PC-9 (cell line): ENCODE results near the gene PCLO. TPM values are rescaled to one million over a fixed set of nuclear protein-coding genes. Genes with fewer than 3 reads are reported as not detected.
"Not testable (repeated sequence)": the region's sequence is repeated elsewhere in the genome, so short reads cannot be mapped to it uniquely, and the experiment has no call there.

Experiments used
- BruUV-seq: library from RNA; stranded (reverse); fragments of 400-500 nt; replicated peaks from 2 replicates; lab custom pipeline; 2021; lab: Mats Ljungman, UMichigan
- CTCF ChIA-PET: fragments of 300-600 bp; sonication (Branson Sonifier 250); formaldehyde crosslinking; loops from one replicate; lab custom pipeline; 2022; ENCODE audit warnings: antibody characterized with exemption; lab: Charles Lee
- POLR2A ChIA-PET: fragments of 300-600 bp; sonication (Branson Sonifier 250); formaldehyde crosslinking; loops from one replicate; lab custom pipeline; 2022; ENCODE audit warnings: antibody characterized with exemption; ENCODE audit not compliant: unreplicated experiment; lab: Charles Lee
- DNase-seq, 2 experiments: peaks; one replicate each; pipeline versions ENCODE4 v3.0.0 to v3.0.0-alpha.2; 2015 to 2022; ENCODE audit warnings: mixed read lengths in 1 of 2
- H2AFZ ChIP-seq: fragments of 200-600 bp; sonication (generic); 2 replicates; pipeline ENCODE4 v1.8.1; 2017; ENCODE audit warnings: antibody characterized with exemption
- H3F3A ChIP-seq: fragments of 200-600 bp; sonication (generic); 2 replicates; pipeline ENCODE4 v1.8.1; 2017; ENCODE audit warnings: antibody characterized with exemption, mild to moderate bottlenecking, low read depth; ENCODE audit not compliant: insufficient read depth
- H3K27ac ChIP-seq: fragments of 200-600 bp; sonication (generic); 2 replicates; pipeline ENCODE4 v1.6.1; 2016; ENCODE audit warnings: mixed run types
- H3K27me3 ChIP-seq: fragments of 200-600 bp; sonication (generic); 2 replicates; pipeline ENCODE4 v1.6.1; 2016; ENCODE audit warnings: low read depth, mixed run types; ENCODE audit not compliant: insufficient read depth
- H3K36me3 ChIP-seq: fragments of 200-600 bp; sonication (generic); 2 replicates; pipeline ENCODE4 v1.6.1; 2016; ENCODE audit warnings: low read depth, mixed run types
- H3K4me1 ChIP-seq: fragments of 200-600 bp; sonication (generic); replicated peaks from 2 replicates; pipeline ENCODE4 v1.6.1; 2016; ENCODE audit warnings: mixed run types; ENCODE audit not compliant: insufficient read depth
- H3K4me2 ChIP-seq: fragments of 200-600 bp; sonication (generic); 2 replicates; pipeline ENCODE4 v1.6.1; 2017; ENCODE audit warnings: mixed run types
- H3K4me3 ChIP-seq: fragments of 200-600 bp; sonication (generic); 2 replicates; pipeline ENCODE4 v1.6.1; 2016; ENCODE audit warnings: mixed run types
- H3K79me2 ChIP-seq: fragments of 200-600 bp; sonication (generic); 2 replicates; pipeline ENCODE4 v1.6.1; 2017; ENCODE audit warnings: low read depth, mixed run types
- H3K9me2 ChIP-seq: fragments of 200-600 bp; sonication (generic); 2 replicates; pipeline ENCODE4 v1.8.1; 2017; ENCODE audit warnings: mild to moderate bottlenecking; ENCODE audit not compliant: insufficient read depth
- H3K9me3 ChIP-seq: fragments of 200-600 bp; sonication (generic); 2 replicates; pipeline ENCODE4 v1.8.1; 2016; ENCODE audit warnings: low read depth; ENCODE audit not compliant: insufficient read depth
- H4K20me1 ChIP-seq: fragments of 200-600 bp; sonication (generic); 2 replicates; pipeline ENCODE4 v1.8.1; 2017; ENCODE audit not compliant: insufficient read depth
- EZH2 ChIP-seq: fragments of 200-600 bp; sonication (generic); IDR thresholded peaks from 2 replicates; pipeline ENCODE4 v1.8.0; 2017; ENCODE audit warnings: antibody characterized with exemption, low read depth
- intact Hi-C: fragments of 100-400 bp; cut with micrococcal nuclease; formaldehyde crosslinking; loops from one replicate; pipeline ENCODE4 v1.10.0; 2022; ENCODE audit not compliant: unreplicated experiment
- total RNA-seq: library from RNA; stranded (reverse); gene quantifications from 2 replicates; pipeline ENCODE4 v1.2.3, GENCODE V29; 2021
- TF ChIP-seq, protein P1 (sequence below): fragments of 200-600 bp; sonication (generic); conservative IDR thresholded peaks from 2 replicates; pipeline ENCODE4 v1.6.1; 2017; ENCODE audit warnings: mixed run types, antibody characterized with exemption, mild to moderate bottlenecking, moderate library complexity

Gene PCLO
- total RNA-seq, 1 experiment from 2014 or later = 4.0 TPM

DNA sequence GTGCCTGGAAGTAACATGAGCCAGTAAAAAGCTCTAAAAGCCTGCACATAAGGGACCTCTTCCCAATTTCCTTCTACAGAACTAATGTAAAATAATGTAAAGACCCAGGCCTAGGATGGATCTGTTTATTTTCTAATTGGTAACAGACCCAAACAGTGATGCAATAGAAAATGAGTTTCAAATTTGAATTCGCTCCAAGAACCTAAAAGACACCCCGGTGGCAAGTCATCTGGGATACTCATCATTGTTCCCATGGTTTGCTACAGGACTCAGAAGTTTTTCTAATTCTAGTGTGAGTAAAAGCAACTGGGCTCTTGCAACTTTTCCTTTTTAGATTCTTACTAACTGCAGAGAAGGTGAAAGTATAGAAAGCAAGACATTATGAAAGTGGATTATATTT, 447.8 kb downstream of the PCLO start:
- no peak for DNase-seq
- ChIA-PET POLR2A (no interaction called here), CTCF (interaction anchor here (0.5 kb wide), 1 partner anchor 12 kb away, joined by 6 read pairs; no protein-coding TSS in a partner anchor)
- H3K4me2 ChIP-seq = no peak overlapping the region
- H3K36me3 ChIP-seq = no peaks in the 10 kb centered on the region
- H3F3A ChIP-seq = no peaks in the 10 kb centered on the region
- H3K9me3 ChIP-seq = no peaks in the 10 kb centered on the region
- H3K27me3 ChIP-seq = no peaks in the 10 kb centered on the region
- BruUV-seq = no TSS peak
- H3K4me1 ChIP-seq = no peaks in the 10 kb centered on the region
- no peak for TF ChIP-seq EZH2
- TF ChIP-seq, protein P1, sequence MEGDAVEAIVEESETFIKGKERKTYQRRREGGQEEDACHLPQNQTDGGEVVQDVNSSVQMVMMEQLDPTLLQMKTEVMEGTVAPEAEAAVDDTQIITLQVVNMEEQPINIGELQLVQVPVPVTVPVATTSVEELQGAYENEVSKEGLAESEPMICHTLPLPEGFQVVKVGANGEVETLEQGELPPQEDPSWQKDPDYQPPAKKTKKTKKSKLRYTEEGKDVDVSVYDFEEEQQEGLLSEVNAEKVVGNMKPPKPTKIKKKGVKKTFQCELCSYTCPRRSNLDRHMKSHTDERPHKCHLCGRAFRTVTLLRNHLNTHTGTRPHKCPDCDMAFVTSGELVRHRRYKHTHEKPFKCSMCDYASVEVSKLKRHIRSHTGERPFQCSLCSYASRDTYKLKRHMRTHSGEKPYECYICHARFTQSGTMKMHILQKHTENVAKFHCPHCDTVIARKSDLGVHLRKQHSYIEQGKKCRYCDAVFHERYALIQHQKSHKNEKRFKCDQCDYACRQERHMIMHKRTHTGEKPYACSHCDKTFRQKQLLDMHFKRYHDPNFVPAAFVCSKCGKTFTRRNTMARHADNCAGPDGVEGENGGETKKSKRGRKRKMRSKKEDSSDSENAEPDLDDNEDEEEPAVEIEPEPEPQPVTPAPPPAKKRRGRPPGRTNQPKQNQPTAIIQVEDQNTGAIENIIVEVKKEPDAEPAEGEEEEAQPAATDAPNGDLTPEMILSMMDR = no peak
- H3K9me2 ChIP-seq = no peaks in the 10 kb centered on the region
- no peaks in the 10 kb centered on the region for H3K79me2 ChIP-seq
- no peak overlapping the region for H3K27ac ChIP-seq
- no peaks in the 10 kb centered on the region for H4K20me1 ChIP-seq
- no peak overlapping the region for H2AFZ ChIP-seq
- intact Hi-C loops = no loop called here
- H3K4me3 ChIP-seq = no peak overlapping the region

DNA sequence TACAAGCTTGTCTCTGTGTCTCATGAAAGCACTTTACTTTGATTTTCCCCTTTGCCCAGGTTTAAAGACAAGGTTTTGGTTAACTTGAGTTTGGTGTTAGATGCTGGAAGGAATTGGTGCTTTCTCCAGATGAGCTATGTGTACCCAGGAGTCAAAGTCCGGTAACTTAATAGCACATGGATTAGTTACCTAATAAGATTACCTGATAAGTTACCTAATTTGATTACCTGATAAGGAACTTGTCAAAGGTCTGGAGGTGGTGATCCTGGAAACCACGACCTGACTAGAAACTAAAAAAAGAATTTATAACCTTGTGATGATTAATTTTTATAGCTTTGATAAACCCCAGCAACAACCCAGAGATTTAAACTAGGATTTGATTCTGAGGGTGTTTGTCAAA, 449.2 kb downstream of the PCLO start:
- H3K27me3 ChIP-seq = no peaks in the 10 kb centered on the region
- no peak overlapping the region for H3K4me2 ChIP-seq
- no peaks in the 10 kb centered on the region for H3K9me2 ChIP-seq
- CTCF ChIA-PET = no interaction called here
- no peaks in the 10 kb centered on the region for H3K36me3 ChIP-seq
- POLR2A ChIA-PET = no interaction called here
- no peak for TF ChIP-seq EZH2
- TF ChIP-seq, protein P1 = no peak
- H3K79me2 ChIP-seq = no peaks in the 10 kb centered on the region
- no peak overlapping the region for H3K4me3 ChIP-seq
- no peak overlapping the region for H3K27ac ChIP-seq
- H3K9me3 ChIP-seq = no peaks in the 10 kb centered on the region
- H2AFZ ChIP-seq = no peak overlapping the region
- H3F3A ChIP-seq = no peaks in the 10 kb centered on the region
- H4K20me1 ChIP-seq = no peaks in the 10 kb centered on the region
- H3K4me1 ChIP-seq = no peaks in the 10 kb centered on the region
- intact Hi-C loops = no loop called here
- no TSS peak for BruUV-seq
- no peak for DNase-seq

DNA sequence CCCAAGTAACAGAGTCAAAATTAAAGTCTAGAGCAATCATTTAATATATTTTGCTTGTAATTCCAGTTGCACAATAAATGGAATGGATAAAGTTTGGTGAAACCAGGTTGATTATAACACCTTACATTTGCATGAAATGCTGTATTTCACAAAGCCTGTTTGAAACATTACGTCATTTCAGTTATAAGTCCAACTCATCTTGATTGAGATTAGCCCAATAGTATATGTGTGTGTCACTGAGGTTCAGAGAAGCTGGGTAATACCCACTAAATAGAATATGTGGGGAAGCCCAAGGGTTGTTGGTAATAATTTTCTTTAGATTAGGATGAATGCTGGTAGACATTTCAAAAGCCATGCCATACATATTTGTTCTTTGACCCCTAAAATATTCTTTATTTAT, 456.3 kb downstream of the PCLO start:
- H3K9me2 ChIP-seq, H3K27ac ChIP-seq, H3K4me2 ChIP-seq, H3K79me2 ChIP-seq, H2AFZ ChIP-seq, H3F3A ChIP-seq, H3K27me3 ChIP-seq, H3K36me3 ChIP-seq, BruUV-seq, DNase-seq, H3K9me3 ChIP-seq, H3K4me1 ChIP-seq, H4K20me1 ChIP-seq, CTCF ChIA-PET, intact Hi-C loops, H3K4me3 ChIP-seq, POLR2A ChIA-PET: not testable (repeated sequence)
